ENCODE results near the gene GNB3. TPM values are rescaled to one million over a fixed set of nuclear protein-coding genes. Genes with fewer than 3 reads are reported as not detected.

The GNB3 gene
- total and polyA plus RNA-seq, 9 donors, result 0.34 to 15.0 (median 10.1) TPM

DNA sequence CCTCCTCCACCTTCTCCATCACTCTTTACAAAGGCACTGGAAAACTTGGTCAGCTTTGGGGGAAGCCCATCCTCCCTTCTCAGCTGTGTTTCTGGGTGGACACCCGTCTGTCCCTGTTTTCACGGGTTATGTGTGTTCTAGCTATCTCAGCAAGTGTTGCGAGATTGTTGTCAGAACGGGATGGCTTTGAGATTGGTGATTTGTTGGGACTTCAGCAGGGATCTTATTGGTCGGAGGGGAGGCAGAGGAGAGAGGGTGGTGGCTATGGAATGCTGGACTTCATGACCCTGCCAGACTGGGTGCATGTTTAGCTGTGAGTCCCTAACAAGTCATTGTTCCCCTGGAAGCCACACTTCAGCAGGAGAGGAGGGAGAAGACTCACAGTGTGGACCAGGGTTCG lies 13.3 kb downstream of the GNB3 start:
- Histone ChIP-seq H3K4me3 (no peak overlapping the region), H3K36me3 (no peaks in the 10 kb centered on the region), H3K27me3 (no peaks in the 10 kb centered on the region), H3K27ac (no peak overlapping the region), H3K9me3 (no peaks in the 10 kb centered on the region), H3K4me1 (ENCODE audit: insufficient read depth) (peaks cover 7% of the 10 kb centered on the region)
- WGBS, 3 donors, result 45 to 61% (median 51%) methylated on average over 6 of the region's 6 CpGs
- TF ChIP-seq POLR2A (IDR thresholded peaks at IDR 0.05) (no peak), EP300 (IDR thresholded peaks at IDR 0.05) (no peak), CTCF (IDR thresholded peaks at IDR 0.05) (no peak)
- DNase-seq, result no peak
- intact Hi-C loops (cut with DNase I), result no loop called here

DNA sequence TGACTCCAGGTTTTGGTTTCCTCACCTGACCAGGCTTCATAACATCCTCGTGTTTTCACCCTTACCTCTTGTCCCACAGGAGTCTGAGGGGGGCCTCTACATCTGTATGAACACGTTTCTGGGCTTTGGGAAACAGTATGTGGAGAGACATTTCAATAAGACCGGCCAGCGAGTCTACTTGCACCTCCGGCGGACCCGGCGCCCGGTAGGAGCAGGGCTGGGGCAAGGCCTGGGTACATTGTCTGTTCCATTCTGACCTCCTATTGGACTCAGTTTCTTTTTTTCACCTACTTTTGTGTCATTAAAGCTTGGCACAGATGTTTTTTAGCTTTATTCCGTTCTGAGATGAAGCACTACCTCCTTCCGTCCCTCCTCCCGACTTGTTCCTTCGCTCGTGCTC lies 14.6 kb downstream of the GNB3 start:
- Histone ChIP-seq H3K4me3 (no peak overlapping the region), H3K27me3 (no peaks in the 10 kb centered on the region), H3K9me3 (no peaks in the 10 kb centered on the region), H3K36me3 (no peaks in the 10 kb centered on the region), H3K27ac (no peak overlapping the region), H3K4me1 (ENCODE audit: insufficient read depth) (peaks cover 7% of the 10 kb centered on the region)
- DNase-seq, result no peak
- intact Hi-C loops (cut with DNase I), result no loop called here
- TF ChIP-seq POLR2A (IDR thresholded peaks at IDR 0.05), result no peak
- no peak for TF ChIP-seq CTCF (IDR thresholded peaks at IDR 0.05)
- no peak for TF ChIP-seq EP300 (IDR thresholded peaks at IDR 0.05)
- 87 to 90% (median 89%) methylated on average over 14 of the region's 14 CpGs for WGBS, 3 donors

- 93 to 97% (median 96%) methylated on average over 2 of the region's 2 CpGs for WGBS, 3 donors
- Histone ChIP-seq H3K27me3 (no peaks in the 10 kb centered on the region), H3K36me3 (no peaks in the 10 kb centered on the region), H3K27ac (no peak overlapping the region), H3K4me1 (ENCODE audit: insufficient read depth) (peaks cover 3% of the 10 kb centered on the region), H3K9me3 (no peaks in the 10 kb centered on the region), H3K4me3 (no peak overlapping the region)
- no peak for TF ChIP-seq CTCF (IDR thresholded peaks at IDR 0.05)
- TF ChIP-seq EP300 (IDR thresholded peaks at IDR 0.05), result no peak
- no peak for TF ChIP-seq POLR2A (IDR thresholded peaks at IDR 0.05)
- intact Hi-C loops (cut with DNase I), result no loop called here
- DNase-seq, result no peak
Observed at GRCh38 chr12:6858799-6859198, 18.1 kb downstream of the GNB3 start.

GRCh38 chr12:6860116-6860515 lies 19.4 kb downstream of the GNB3 start:
- Histone ChIP-seq H3K9me3 (no peaks in the 10 kb centered on the region), H3K4me3 (no peak overlapping the region), H3K36me3 (no peaks in the 10 kb centered on the region), H3K27ac (no peak overlapping the region), H3K4me1 (ENCODE audit: insufficient read depth) (no peaks in the 10 kb centered on the region), H3K27me3 (no peaks in the 10 kb centered on the region)
- intact Hi-C loops (cut with DNase I), result loop anchor here in 2 of 4 donors (10.0 kb wide), 1 partner anchor 105 kb away; no protein-coding TSS in a partner anchor
- TF ChIP-seq EP300 (IDR thresholded peaks at IDR 0.05), result no peak
- TF ChIP-seq POLR2A (IDR thresholded peaks at IDR 0.05), result no peak
- no peak for TF ChIP-seq CTCF (IDR thresholded peaks at IDR 0.05)
- no peak for DNase-seq
- WGBS, 3 donors, result 92 to 95% (median 95%) methylated on average over 9 of the region's 9 CpGs

Measured in ovary (tissue), 9 donors.